HG03095 (cell line): ENCODE measurements around the gene MRPS27.

ENCODE experiments used
- ATAC-seq: cut with Tn5 transposase; IDR thresholded peaks from one replicate; pipeline ENCODE4 v1.9.1; 2021; ENCODE audit warnings: moderate library complexity; ENCODE audit not compliant: unreplicated experiment

Gene MRPS27

DNA sequence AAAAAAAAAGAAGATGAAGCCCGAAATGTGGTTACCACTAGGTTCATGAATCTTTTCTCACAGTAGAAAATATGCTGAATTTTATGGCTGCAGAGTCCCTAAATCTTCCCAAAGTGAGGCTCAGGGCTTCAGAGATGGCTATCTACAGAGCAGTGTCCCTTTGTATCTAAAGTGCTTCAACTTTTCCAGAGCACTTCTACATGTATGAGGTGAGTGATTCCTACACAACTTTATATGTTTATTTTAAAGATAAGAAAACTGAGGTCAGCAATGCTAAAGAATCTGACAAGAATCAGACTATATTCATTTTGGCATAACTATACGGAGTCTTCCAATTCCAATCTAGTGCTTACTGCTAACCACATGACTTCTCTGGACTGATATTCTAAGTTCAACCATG lies 53.2 kb downstream of the MRPS27 start:
- no peak for ATAC-seq

DNA sequence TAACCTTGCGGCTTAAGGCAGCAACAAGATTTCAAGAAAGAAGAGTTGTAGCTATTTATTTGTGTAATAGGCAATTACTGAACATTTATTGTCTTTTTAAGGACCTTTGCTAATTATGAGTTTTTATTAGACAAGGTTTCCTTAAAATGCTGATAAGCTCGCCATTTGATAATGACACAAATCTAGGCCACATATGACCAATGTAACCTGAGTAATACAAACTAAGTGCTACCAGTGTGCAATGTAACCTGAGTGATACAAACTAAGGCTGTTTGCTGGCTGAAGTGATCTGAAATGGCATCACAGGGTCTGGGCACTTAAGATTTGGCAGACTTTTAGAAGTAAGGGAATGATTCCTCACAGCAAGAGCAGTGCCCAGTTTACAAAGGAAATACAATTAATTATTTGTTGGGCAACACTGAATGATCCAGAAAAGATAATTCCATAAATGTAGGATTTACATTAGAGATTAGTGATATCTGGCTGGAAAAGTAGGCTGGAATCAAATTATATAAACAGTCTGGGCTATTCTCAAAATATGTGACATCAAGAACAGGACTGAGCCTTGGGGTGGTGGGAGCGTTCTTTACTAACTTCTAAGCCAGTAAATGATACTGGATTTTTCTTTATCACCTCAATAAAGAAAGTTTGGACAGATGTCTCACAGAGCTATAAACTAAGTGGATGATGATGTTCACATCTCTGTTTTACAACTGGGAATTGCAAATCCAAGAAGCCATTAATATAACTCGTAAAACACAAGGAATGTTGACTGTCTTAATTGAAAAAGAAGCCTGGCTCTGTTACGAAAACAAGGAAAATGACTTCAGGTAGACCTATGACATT lies 54.8 kb downstream of the MRPS27 start:
- ATAC-seq: no peak

DNA sequence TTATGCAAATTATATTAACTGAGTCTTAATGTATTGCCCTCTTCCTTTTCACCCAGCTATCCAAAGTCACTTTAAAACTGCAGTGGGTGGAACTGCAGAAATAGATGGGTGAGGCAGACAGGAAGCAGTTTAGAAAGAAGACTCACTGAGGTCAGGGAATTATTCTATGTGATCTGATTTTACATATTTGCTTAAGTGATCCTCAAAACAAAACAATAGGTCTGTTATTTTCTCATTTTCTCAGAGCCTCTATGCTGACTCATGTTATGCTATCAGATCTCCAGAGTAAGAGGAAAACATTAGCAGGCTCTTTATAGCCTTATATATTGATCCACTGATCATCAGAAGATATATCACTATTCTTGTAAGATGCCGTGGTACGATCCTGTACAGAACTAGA lies 63.5 kb downstream of the MRPS27 start:
- ATAC-seq: no peak

DNA sequence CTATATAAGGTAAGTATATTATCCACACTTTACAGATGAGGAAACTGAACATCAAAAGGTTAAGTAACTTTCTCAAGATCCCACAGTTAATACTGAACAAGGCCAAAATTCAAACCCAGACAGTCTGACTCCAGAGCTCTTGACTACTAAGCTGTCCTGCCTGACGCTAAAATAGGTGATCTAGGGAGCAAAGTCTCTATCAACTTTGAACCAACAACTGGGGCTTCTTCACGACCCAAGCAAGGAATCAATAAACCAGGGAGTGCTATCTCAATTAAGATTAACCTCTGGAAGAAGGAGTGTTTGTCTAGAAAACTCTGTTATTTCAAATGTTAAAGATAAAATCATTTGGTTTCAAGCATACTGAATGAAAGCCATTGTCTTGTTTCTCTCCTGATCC lies 64.4 kb downstream of the MRPS27 start:
- no peak for ATAC-seq

DNA sequence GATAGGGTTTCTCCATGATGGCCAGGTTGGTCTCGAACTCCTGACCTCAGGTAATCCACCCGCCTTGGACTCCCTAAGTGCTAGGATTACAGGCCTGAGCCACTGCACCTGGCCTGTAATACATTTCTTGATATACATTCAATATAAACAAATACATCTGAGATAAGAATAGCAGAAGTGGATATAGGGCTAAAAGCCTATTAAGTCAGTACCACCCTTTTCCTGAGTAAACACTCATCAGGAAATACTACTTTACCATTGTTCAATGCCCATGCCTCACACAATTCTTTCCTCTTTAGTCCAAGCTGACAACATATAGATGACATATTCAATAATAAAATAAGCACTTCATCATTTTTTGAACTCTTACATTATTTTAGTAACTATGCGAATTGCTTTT lies 64.8 kb downstream of the MRPS27 start:
- no peak for ATAC-seq

DNA sequence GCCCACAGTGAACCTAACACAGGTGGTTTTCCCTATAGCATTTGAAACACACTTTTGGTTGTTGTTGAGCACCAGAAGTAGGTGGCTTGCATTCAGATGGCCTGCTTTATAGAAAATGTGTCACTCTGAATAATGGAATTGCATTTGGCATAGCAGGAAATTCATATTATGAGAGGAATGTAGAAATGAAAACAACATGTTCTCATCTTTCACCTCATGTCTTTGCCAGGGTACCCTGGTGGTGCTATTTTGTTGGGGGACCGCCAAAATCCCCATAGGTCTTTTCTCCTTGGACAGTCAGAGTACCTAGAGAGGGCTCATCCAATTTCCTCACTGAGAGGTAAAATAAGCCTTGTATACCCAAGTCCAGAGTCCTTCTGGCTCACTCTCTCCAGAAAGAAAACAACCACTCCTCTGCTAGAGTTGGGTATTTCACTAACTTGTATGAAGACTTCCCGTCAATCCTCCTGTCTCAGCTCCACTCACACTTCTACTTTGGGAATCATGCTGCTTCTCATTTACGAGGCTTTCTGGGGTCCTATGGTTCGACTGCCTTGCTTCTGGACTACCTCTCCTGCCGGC lies 67.4 kb downstream of the MRPS27 start:
- no peak for ATAC-seq

DNA sequence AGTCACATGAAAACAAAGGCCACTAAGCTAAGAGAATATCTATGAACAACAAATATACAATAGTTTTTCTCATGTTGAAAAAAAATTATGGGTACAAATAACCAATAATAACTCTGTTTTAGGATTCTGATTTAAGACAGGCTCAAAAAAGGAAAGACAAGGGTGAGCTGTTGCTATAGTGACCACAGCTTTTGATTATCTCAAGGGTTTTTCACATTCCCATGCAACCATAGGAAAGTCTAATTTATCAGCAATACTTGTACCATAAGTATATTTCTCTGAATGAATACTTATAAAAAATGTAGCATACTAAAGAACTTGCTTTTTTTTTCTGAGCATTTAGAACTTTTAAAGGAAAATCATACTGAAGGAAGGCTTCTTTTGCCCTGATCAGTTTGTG lies 68.0 kb downstream of the MRPS27 start:
- no peak for ATAC-seq

DNA sequence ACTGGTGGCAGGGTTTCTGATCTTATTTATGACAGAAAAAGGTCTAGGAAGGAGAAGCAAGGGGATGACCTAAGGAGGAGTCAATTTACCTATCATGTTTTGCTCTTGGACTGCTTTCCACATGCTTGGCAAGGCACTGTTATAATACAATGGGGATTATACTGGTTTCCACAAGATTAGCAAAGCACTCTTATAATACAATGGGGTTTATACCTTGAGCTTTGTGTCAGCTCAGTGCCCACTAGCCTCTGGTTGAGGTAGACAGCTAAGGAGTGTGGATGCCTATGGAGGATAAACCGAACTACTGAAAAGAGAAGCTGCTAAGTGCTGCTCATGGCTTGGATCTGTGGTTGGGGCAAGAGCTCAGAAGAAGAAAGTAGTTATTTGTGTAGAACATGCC lies 68.7 kb downstream of the MRPS27 start:
- no peak for ATAC-seq

DNA sequence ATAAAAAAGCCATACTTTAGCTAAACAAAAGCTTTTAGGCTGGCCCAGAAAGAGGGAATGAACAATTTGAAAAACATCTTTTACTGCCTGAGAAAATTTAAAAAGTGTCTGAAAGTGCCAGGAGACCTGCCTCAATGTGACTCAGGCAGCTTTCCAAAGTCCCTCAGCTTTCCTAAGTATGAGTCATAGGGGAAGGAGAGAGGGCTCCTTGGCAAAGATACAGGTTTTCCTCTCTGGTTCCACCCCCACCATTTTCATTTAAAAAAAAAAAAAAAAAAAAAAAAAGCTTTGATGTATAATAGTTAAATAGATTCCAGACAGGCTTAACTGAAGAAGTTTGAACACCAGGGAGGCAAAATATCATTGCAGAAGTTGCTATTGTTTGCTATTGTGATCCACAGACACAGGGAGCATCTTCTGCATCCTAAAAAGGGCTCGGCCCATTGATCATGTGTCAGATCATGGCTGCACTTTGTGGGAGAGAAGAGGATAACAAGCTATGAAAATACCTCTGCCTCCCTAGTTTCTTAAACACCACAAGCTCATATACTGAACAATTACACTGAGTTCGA lies 71.5 kb downstream of the MRPS27 start:
- ATAC-seq: no peak

DNA sequence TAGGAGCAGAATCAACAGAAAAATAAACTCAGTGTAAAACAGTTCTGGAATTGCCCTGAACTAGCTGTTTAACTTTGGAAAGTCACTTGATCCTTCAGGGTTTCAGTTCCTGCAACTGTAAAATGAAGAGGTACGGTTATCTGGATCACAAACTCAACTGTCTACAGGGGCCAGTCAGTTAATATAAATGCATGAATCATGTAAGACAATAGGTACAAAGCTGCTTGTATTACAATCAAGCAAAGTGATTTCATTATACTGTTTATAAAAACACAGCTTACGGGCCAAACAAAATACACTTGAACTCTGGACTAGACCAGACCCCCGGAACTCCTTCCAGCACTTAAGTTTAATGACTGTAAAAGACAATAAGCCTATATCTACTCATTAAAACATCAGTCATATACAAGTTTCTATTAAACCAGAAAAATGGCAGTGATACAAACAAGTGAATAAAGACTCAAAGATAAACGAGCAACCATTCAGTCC lies 73.0 kb downstream of the MRPS27 start:
- no peak for ATAC-seq

DNA sequence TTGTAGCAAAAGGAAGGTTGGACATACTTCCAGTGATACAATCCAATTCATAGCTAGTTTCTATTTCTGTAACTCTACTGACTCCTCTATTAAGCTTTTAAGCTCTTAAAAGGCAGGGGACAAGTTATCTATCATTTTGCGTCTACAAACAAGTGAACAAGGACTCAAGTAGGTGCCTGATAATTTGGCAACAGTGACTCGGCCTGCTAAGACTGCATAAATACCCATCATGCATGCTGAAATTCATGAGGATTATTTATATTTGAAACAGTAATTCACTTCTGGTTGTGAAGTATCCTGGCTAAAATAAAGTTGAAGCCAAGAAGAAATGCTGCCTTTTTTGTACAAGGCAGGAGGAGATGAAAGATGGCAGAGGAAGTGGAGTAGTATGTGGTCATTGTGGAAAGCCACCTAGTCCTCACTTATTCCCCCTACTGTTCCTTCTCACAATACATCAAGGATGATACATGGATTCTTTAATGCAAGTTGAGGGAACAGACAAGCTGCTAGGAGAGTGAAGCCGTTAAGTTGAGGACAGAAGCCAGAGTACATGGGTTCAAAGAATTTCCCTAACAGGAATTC lies 74.0 kb downstream of the MRPS27 start:
- ATAC-seq: no peak

DNA sequence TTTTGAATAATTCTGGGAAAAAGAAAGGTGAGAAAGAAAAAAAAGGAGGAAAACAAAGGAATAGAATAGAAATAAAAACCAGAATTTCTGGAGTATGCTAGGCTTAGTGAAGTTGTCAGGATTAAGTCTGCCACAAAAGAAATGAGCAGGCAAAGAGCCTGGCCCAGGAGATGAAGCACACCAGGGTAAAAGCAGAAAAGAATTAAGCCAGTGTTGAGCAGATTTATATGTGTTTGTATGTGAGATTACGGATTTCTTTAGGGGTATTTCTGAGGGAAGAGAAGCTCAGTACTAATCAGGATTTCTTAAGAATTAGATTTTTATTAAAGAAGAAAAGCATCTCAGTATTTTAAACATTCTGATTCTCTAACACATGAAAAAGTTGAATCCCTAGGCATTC lies 74.5 kb downstream of the MRPS27 start:
- ATAC-seq: no peak

DNA sequence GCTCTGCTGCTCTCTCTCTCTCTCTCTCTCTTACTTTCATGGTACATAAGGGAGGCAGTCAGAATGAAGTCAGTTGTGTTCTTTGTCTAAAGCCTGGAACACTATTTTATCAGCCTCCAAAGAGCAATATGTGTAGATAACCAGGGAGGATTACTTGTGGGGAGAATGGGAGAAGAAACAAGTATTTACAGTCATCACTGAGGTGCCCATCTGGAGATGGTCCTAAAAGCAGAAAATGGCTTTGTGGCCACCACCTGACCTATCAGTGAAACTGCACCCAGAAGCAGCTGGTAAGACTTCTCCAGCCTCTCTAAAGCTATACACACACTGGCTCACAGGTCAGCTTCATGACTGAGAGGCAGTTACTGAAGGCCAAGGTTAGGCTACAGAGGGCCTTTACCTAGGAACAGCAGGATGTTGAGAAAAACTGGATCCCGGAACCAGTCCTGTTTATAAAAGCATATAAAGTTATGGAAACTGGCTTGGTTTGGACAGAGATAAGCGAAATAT lies 75.1 kb downstream of the MRPS27 start:
- no peak for ATAC-seq

DNA sequence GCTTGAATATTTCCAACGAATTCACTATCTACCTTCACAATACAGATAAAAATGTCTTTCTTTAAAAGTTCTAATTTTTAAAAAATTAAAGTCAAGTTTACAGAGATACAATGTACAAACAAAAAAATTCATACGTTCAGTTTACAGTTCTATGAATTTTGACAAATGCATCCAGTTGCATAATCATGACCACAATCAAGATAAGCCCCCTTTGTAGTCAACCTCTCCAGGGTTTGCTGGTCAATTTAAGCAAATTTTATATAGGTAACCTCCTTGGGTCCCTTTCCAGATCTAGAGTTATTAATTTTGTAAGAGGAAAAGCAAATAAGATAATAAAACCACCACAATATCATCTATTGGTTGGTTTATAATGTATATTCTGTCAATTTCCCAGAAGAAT lies 76.3 kb downstream of the MRPS27 start:
- ATAC-seq: no peak

DNA sequence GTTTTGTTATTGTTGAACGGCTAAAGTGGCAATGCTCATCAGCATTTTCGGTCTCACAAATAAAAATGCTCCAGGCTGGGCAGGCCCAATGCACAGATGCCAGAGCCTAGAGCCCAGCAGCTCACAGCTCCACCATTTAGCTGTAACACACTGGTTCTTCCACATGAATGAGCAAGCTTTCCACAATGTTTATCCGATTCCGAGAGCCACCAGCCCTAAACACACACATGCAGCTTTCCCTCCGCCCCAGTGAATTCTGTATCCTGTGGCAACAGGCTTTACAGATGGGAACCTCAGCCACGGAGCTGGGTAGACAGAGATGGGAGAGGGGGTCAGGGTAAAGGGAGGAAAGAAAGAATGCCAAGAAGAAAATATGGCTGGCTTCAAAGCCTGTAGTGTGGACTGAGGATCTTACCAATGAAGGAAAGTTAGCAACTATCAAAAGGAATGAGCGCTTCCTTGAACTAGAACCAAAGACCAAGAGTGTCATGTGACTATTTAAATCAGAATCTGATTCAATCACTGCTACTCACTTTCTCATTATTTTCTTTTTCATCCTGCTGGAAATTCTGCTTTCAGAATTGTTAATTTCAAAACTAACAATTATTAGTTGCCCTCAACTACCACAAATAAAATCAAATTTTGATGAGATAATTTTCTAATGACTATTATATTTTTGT lies 77.1 kb downstream of the MRPS27 start:
- ATAC-seq: no peak

DNA sequence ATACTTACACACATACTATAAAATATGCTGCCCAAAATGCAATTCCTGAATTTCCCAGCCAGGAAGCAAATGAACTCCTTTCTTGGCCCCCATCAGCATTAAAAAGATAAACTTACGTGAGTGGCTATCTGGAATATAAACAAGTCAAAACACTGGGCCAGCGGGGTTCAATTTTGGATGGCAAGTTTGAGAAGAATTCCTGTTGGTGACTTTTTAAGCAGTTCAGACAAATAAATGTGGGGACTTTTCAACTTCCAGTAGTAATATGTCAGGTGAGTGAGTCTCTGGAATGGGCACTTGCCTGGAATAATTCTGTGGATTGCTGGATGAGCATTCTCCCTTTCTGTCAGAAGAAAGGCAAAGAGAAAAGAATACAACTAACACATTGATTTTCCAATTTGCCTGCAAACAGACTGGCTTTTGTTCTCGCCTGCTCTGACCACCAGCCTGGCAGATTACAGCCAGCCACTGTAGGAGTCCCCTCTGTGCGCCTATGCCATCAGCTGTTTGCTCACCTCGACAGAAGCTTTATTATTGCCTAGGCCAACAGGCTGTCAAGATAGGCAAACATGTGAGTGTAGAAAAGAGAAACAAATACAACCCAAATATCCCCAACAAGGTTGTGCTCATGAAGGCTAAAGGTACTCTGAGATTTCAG lies 78.6 kb downstream of the MRPS27 start:
- no peak for ATAC-seq

DNA sequence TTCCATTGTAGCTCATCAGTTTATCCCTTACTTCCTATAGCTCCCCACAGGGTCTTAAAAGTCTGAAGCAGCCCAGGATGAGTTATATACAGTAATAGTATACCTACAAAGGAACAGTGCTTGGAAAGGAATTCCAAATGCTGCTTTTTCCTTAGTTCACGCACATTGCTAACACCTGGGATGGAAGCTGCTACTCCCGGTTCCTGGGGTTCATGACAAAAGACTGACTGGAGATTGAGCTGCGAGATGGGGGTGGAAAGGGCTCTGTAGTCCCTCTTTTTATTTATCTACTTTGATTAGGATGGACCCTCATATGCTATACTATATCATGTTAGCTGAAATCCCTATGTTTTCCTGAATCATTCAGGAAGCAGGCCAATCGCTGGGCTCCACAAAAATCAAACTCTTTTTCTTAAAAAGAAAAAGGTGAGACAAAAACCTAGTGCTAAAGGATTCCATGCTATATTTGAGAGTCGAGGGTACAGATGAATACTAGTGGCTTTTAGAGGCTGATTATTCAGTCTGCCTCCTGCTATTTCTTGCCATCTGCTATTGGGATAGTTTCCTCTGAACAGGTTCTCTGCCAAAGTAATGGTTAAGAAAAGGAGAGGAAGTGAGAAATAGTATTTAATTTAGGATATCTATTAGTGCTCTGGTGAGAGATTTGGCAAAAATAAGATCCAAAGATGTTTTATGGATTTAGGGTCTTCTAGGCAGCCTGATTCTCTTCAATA lies 81.2 kb downstream of the MRPS27 start:
- ATAC-seq: no peak

DNA sequence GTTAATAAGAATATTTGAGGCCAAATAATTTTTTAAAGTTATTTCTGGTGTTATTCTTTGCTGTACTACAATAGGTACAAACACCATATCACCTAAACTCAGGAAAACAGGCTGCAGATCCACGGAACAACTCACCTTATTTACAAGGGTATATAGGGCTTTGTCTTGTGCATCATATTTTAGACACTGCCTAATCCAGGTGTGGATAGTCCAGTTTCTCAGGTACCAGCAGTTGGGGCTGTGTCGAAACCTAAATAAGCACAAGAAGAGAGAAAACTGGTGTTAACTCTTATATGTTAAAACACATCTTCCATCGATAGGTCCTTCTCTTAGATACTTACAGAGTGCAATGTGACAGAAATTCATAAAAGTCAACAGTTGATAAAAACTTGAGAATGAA lies 82.2 kb downstream of the MRPS27 start:
- ATAC-seq: no peak

DNA sequence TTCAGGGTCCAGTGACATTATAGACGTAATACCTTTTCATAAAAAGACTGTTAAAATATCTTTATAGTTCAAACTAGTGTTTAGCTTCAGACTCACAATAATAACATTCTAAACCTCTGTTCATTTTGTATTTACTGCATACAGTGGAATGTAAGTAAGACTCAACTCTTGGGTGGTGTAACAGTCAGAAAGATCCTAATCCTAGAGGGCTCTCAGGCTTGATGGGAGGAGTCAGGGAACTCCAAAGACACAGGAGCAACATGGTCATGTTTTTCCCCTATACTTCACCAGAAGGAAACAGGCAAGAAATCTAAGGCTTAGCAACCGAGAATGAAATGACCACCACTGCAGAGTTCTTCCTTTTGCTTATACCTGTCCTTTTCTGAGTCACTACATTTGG lies 82.6 kb downstream of the MRPS27 start:
- no peak for ATAC-seq

DNA sequence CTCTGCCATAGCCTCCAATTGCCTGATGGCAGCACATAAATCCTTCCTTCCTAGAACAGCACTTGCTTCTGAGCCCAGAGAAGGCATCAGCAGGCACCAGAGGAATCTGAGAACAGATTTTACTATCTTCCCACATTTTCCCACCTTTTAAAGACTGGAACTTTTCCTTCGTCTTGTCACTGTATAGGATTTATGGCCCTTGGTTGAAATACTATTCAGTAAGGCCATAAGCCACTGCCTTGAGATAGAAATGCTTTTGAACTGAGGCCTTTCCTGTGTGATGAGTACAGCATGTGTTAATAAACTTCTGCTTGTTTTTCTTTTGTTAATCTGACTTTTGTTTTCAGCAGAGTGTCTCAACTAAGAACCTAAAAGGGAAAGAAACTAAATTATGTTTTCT lies 84.3 kb downstream of the MRPS27 start:
- ATAC-seq: no peak
